SK-N-SH treated with all-trans-retinoic acid at 6 μM for 48 hours (cell line): ENCODE results near the gene RIMS3.

Source experiments
- CSDC2 ChIP-seq: fragments of 250-450 bp; sonication (Bioruptor Pico); IDR thresholded peaks from 2 replicates; pipeline ENCODE4 v1.5.0; 2020; ENCODE audit warnings: mild to moderate bottlenecking, moderate library complexity
- ISL1 ChIP-seq: fragments of 250-450 bp; sonication (Bioruptor Pico); IDR thresholded peaks from 2 replicates; pipeline ENCODE4 v2.1.2; 2022; ENCODE audit warnings: mild to moderate bottlenecking, moderate library complexity
- OSR1 ChIP-seq: fragments of 250-450 bp; sonication (Bioruptor Pico); IDR thresholded peaks from 2 replicates; pipeline ENCODE4 v1.8.0; 2022; ENCODE audit warnings: moderate library complexity, mild to moderate bottlenecking, inconsistent platforms
- SNAI2 ChIP-seq: fragments of 250-450 bp; sonication (Bioruptor Pico); IDR thresholded peaks from 2 replicates; pipeline ENCODE4 v1.5.0; 2020; ENCODE audit warnings: mild to moderate bottlenecking, moderate library complexity
- ZC3H10 ChIP-seq: fragments of 250-450 bp; sonication (Bioruptor Pico); IDR thresholded peaks from 2 replicates; pipeline ENCODE4 v1.5.1; 2021; ENCODE audit warnings: mild to moderate bottlenecking, moderate library complexity
- ZFP3 ChIP-seq: fragments of 250-450 bp; sonication (Bioruptor Pico); IDR thresholded peaks from 2 replicates; pipeline ENCODE4 v1.5.0; 2020; ENCODE audit warnings: mild to moderate bottlenecking, moderate library complexity
- ZFP30 ChIP-seq: fragments of 450-650 bp; formaldehyde crosslinking; IDR thresholded peaks from 2 replicates; pipeline ENCODE4 v1.5.0; 2022; ENCODE audit warnings: mild to moderate bottlenecking, moderate library complexity
- ZNF70 ChIP-seq: fragments of 450-650 bp; formaldehyde crosslinking; IDR thresholded peaks from 2 replicates; pipeline ENCODE4 v1.5.0; 2020; ENCODE audit warnings: mild to moderate bottlenecking, moderate library complexity
- ZNF8 ChIP-seq: fragments of 450-650 bp; formaldehyde crosslinking; IDR thresholded peaks from 2 replicates; pipeline ENCODE4 v1.5.0; 2020; ENCODE audit warnings: mild to moderate bottlenecking, moderate library complexity

GRCh38 chr1:40633931-40634376 is 31.5 kb downstream of the RIMS3 start:
- no peak for TF ChIP-seq ZFP30
- TF ChIP-seq OSR1 (CRISPR knock-in tag) = no peak
- no peak for TF ChIP-seq ZNF8 (CRISPR knock-in tag)
- no peak for TF ChIP-seq SNAI2 (CRISPR knock-in tag)
- TF ChIP-seq ZFP3 (CRISPR knock-in tag) = no peak
- TF ChIP-seq ZNF70 (CRISPR knock-in tag) = no peak
- no peak for TF ChIP-seq ZC3H10
- TF ChIP-seq CSDC2 (CRISPR knock-in tag) = no peak
- no peak for TF ChIP-seq ISL1 (CRISPR knock-in tag)
